ENCODE data around the gene TRAPPC10.

Gene TRAPPC10

DNA sequence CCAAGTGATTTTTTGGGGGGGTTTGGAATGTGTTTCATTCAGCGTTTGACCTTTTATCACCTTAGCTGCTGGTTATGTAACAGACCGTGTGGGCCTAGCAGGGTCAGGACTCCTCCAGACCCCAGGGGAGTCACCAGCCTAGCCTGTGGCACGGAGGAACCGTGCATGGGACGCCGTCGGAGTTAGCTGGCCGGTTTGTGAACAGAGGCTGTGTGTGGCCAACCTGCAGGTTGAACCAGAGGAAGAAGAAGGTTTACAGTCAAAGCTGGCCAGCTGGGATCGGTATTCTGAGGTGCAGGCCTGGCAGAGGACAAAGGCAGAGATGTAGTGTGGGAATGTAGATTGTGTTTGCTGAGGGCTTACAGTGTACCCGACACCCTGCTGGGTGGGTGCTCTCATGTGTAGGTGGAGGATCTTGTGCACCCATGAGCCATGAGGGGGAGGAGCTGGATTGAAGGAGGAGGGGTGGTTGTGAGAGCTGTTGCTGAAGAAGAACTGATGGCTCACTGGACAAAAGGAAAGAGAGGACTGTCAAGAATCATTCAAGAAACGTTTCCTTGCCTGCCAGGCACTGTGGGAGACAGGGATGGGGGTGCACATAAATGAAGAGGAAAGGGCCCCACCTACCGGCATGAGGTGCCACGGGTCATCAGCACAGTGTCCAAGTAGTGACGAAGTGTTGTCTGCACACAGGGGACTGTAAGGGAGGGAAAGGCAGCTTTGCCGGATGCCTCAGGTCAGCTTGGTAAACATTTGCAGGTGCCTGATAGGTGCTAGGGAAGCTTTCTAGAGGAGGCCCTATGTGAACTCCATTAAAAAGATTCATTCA is 55.1 kb downstream of the TRAPPC10 start:
- TF ChIP-seq GATA2 (IDR thresholded peaks at IDR 0.05; ENCODE audit: low read depth, low read length) (no peak), GATA3 (IDR thresholded peaks at IDR 0.05; ENCODE audit: low read depth, low read length) (no peak)

DNA sequence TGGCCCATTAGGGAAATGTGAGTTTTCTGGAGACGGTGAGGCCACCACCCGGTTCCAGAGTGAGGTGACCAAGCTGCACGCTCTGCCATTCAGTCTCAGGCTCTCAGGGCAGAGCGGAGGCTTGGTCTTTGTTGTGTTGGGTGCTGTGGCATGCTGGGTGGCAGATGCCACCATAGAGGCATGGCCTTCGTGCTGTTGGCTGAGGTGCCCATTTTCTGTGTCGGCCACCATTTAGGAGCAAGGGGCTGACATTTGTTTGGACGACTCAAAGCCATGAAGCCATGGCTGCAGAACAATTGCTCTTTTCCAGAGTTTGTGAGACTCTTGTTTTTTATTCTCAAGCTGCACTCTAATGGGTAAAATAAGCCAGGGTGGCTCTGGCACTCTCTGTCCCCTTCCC is 58.3 kb downstream of the TRAPPC10 start:
- TF ChIP-seq GATA3 (IDR thresholded peaks at IDR 0.05; ENCODE audit: low read depth, low read length): no peak
- no peak for TF ChIP-seq GATA2 (IDR thresholded peaks at IDR 0.05; ENCODE audit: low read depth, low read length)

DNA sequence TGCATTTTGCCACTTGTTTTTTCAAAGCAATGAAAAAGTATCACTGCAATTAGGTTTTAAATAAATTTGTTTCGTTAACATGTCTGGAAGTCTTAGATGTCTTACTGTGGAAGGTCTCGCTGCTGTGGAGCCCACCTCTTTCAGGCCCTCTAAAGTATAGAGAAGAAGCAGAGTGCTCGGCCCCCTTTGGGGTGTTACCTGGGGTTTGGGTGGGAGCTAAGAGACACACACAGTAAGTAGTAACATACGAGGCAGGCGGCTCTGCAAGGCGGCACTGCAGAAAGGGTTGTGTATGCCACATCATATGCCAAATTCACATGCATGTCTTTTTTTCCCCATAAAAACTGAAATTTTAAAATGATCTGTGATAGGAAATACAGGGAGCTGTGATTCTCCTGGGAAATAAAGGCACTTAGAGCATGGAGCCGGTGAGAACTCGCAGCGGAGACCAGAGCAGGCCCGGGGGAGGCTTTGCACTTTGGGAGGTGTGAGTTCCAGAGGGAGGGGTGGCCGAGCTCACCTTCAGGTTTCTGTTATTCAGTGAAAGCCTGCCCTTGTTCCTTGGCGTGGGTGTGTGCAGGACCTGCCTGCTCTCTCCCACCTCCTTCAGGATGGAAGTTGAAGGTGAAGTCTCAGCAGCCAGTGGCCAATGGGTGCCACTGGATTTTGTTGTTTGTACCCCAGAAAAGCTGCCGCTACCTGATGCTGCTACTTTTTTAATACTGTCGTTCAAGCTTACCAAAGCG is 59.4 kb downstream of the TRAPPC10 start:
- no peak for TF ChIP-seq GATA2 (IDR thresholded peaks at IDR 0.05; ENCODE audit: low read depth, low read length)
- no peak for TF ChIP-seq GATA3 (IDR thresholded peaks at IDR 0.05; ENCODE audit: low read depth, low read length)

GRCh38 chr21:44072111-44072510 is 60.0 kb downstream of the TRAPPC10 start:
- TF ChIP-seq GATA3 (IDR thresholded peaks at IDR 0.05; ENCODE audit: low read depth, low read length) (no peak), GATA2 (IDR thresholded peaks at IDR 0.05; ENCODE audit: low read depth, low read length) (no peak)

DNA sequence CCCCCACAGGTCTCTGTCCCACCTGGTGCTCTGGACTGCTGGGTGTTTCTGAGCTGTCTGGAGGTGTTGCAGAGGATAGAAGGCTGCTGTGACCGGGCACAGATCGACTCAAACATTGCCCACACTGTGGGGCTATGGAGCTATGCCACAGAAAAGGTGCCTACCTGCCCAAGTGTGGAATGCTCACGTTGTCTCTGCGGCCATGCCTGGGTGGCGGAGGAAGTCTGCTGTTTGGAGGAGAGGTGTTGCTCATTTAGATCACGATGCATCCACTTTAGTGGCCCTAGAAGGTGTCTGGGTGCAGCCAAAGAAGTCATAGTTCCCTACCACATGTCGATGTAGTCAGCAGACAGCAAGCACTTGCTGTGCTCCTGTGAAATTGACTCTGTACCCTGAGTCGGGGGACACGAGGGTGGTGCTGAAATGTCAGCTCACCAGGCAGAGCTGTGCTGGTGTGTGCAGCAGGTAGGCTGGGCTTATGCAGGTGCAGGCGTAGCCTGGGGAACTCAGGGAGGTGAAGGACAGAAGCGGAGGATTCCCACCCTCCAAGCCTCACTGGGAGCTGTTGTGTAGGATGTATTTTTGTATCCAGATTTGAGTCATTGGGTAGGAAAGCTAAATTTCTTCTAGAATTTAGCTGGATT is 62.3 kb downstream of the TRAPPC10 start:
- TF ChIP-seq GATA3 (IDR thresholded peaks at IDR 0.05; ENCODE audit: low read depth, low read length): no peak

GRCh38 chr21:44076316-44076715 is 64.2 kb downstream of the TRAPPC10 start:
- TF ChIP-seq GATA2 (IDR thresholded peaks at IDR 0.05; ENCODE audit: low read depth, low read length): no peak
- no peak for TF ChIP-seq GATA3 (IDR thresholded peaks at IDR 0.05; ENCODE audit: low read depth, low read length)

DNA sequence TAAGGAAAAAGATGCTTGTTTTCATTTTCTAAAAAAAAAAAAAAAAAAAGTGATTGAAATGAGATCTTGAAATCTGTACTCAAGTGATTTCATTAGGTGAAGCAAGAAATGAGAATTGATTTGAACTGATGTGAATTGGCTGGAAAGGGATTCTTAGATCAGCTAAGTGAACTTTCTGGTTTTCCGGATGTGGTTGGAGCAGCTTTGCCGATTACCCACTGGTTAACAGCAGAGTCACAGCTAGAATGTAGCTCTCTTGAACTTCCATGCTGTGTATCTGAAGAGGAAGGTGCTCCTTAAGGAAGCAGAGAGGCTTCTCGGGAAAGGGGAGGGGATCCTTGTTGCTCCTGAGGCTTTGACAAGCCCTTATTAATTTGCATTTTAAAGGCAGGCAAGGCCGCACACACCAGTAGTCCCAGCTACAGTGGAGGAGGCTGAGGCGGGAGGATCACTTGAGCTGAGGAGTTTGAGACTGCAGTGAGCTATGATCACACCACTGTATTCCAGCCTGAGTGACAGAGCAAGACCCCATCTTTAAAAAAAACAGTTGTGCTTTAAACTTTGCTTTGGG is 66.4 kb downstream of the TRAPPC10 start:
- TF ChIP-seq GATA3 (IDR thresholded peaks at IDR 0.05; ENCODE audit: low read depth, low read length) (no peak), GATA2 (IDR thresholded peaks at IDR 0.05; ENCODE audit: low read depth, low read length) (no peak)

GRCh38 chr21:44079446-44079845 is 67.3 kb downstream of the TRAPPC10 start:
- TF ChIP-seq GATA3 (IDR thresholded peaks at IDR 0.05; ENCODE audit: low read depth, low read length) (no peak), GATA2 (IDR thresholded peaks at IDR 0.05; ENCODE audit: low read depth, low read length) (no peak)

- TF ChIP-seq GATA2 (IDR thresholded peaks at IDR 0.05; ENCODE audit: low read depth, low read length): no peak
- no peak for TF ChIP-seq GATA3 (IDR thresholded peaks at IDR 0.05; ENCODE audit: low read depth, low read length)
Measured at GRCh38 chr21:44079846-44080245, 67.7 kb downstream of the TRAPPC10 start.

DNA sequence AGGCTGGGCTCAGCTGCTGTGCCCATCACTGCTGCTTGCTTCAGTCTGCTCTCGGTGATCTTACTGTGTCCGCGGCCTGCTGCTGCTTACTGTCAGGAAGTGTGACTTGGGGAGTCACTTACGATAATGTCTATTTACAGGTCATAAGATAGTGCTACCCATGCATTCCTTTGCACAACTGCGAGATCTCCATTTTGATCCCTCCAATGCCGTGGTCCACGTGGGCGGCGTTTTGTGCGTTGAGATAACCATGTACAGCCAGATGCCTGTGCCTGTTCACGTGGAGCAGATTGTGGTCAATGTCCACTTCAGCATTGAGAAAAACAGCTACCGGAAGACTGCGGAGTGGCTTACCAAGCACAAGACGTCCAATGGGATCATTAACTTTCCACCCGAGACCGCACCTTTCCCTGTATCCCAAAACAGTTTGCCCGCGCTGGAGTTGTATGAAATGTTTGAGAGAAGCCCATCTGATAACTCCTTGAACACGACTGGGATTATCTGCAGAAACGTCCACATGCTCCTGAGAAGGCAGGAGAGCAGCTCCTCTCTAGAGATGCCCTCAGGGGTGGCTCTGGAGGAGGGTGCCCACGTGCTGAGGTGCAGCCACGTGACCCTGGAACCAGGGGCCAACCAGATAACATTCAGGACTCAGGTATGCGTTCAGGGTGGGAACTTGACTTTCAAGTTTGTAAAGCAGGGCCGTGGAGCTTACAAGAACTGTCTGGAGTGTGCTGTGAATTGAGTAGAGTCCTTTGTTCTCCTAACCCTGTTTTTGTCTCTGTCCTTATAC is 70.7 kb downstream of the TRAPPC10 start:
- no peak for TF ChIP-seq GATA2 (IDR thresholded peaks at IDR 0.05; ENCODE audit: low read depth, low read length)
- TF ChIP-seq GATA3 (IDR thresholded peaks at IDR 0.05; ENCODE audit: low read depth, low read length): no peak

DNA sequence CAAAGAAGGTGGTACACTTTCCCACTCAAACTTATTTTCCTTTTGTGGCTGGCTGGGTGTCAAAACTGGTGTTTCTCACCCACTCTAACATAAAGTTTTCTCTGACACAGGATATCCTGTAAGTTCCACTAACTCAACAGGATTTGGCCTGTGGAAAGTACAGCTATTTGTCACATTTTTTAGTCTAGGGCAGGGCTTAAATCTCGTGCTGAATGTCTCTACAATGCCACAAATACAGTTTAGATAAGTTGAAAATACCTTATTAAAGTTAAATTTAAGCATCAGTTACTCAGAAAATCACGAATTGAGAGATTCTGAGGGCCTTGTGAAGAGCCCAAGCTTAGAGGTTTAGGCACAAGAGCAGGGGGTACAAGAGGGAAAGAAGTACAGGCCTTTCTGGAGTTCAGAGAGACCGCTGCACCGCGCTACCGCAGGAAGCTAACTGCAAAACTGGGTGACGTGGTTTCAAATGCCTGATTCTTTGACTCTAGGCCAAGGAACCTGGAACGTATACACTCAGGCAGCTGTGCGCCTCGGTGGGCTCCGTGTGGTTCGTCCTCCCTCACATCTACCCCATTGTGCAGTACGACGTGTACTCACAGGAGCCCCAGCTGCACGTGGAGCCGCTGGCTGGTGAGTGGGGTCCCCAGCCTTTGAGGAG is 71.7 kb downstream of the TRAPPC10 start:
- TF ChIP-seq GATA2 (IDR thresholded peaks at IDR 0.05; ENCODE audit: low read depth, low read length) (no peak), GATA3 (IDR thresholded peaks at IDR 0.05; ENCODE audit: low read depth, low read length) (no peak)

DNA sequence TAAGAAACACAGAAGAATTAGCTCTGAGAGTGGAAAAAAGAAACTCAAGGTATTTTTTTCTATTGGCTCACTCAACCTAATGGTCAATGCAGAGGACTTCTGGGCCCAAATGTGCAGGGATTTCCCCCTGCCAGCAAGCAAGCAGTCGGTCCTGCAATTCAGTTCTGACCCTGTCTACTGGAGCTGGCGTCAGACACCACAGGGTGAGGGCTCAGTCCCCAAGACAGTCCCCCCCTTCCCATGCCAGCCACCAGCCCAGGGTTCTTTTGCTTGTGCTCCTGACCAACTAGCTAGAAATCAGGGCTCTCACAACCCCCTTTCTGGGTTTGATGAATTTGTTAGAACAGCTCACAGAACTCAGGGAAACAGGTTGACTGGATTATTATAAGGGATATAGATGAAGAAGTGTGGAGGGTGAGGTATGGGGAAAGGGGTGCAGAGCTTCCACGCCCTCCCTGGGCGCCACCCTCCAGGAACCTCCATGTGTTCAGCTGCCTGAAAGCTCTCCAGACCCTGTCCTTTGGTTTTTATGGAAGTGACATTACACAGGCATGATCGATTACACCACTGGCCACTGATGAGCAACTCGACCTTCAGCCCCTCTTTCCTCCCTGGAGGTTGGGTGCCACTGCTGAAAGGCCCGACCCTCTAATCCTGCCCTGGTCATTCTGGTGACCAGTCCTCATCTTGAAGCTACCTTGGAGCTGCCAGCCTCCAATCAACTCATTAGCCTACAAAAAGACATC is 72.6 kb downstream of the TRAPPC10 start:
- TF ChIP-seq GATA2 (IDR thresholded peaks at IDR 0.05; ENCODE audit: low read depth, low read length) (no peak), GATA3 (IDR thresholded peaks at IDR 0.05; ENCODE audit: low read depth, low read length) (no peak)
